GM12878 (cell line): Measurements from ENCODE around the gene MIS12. TPM values are rescaled to one million over a fixed set of nuclear protein-coding genes. Genes with fewer than 3 reads are reported as not detected.
A peak's percentile ranks its signal among the peaks of the same experiment; 100 is the strongest.

Source experiments
- ATAC-seq: fragments of 200-7000 bp; cut with Tn5 transposase; 3 replicates; pipeline ENCODE4 v1.9.1; 2020; ENCODE audit warnings: mild to moderate bottlenecking, moderate library complexity
- Bru-seq: library from RNA; stranded (reverse); fragments of 400-500 nt; gene quantifications from one replicate; lab custom pipeline; 2021; lab: Mats Ljungman, UMichigan
- BruChase-seq, 2 experiments: library from RNA; stranded (reverse); fragments of 400-500 nt; gene quantifications; one replicate each; lab custom pipeline; 2021; lab: Mats Ljungman, UMichigan
- BruUV-seq: library from RNA; stranded (reverse); fragments of 400-500 nt; replicated peaks from 2 replicates; lab custom pipeline; 2021; lab: Mats Ljungman, UMichigan
- CTCF ChIA-PET: fragments of 300-600 bp; sonication (Branson Sonifier 250); formaldehyde crosslinking; extraction: SDS; loops from one replicate; lab custom pipeline; 2021; ENCODE audit warnings: inconsistent platforms; lab: Yijun Ruan, JAX
- POLR2A ChIA-PET: fragments of 350-600 bp; formaldehyde crosslinking; extraction: SDS; loops from one replicate; lab custom pipeline; 2021; ENCODE audit warnings: inconsistent platforms; lab: Charles Lee
- RAD21 ChIA-PET: fragments of 300-600 bp; sonication (Branson Sonifier 250); formaldehyde crosslinking; loops from one replicate; lab custom pipeline; 2023; ENCODE audit warnings: antibody characterized with exemption; ENCODE audit not compliant: unreplicated experiment; lab: Charles Lee
- SMC1A ChIA-PET: fragments of 300-600 bp; sonication (Branson Sonifier 250); formaldehyde crosslinking; loops from one replicate; lab custom pipeline; 2023; ENCODE audit not compliant: unreplicated experiment, uncharacterized antibody; lab: Charles Lee
- DNase-seq: peaks from one replicate; pipeline ENCODE4 v3.0.0-alpha.2; 2011; ENCODE audit warnings: low read depth, low spot score
- FAIRE-seq: peaks from 3 replicates; lab custom pipeline; 2011; peaks lifted over from hg19 to GRCh38; lab: Jason Lieb, UNC
- H2AFZ ChIP-seq: 2 replicates; pipeline ENCODE4 v1.6.0; 2011; ENCODE audit warnings: low read depth, low read length, control low read depth; ENCODE audit not compliant: control insufficient read depth
- H3K27ac ChIP-seq: 2 replicates; pipeline ENCODE4 v1.5.1; 2011; ENCODE audit warnings: control low read depth; ENCODE audit not compliant: control insufficient read depth, insufficient read depth
- H3K27me3 ChIP-seq, 2 experiments: replicated peaks in 1 of 2; 2 replicates each; pipeline versions ENCODE4 v1.6.0 to v1.6.1; 2011; ENCODE audit warnings: low read length in 1 of 2; ENCODE audit not compliant: control insufficient read depth in 2 of 2, insufficient read depth in 2 of 2
- H3K36me3 ChIP-seq, 2 experiments: 2 replicates each; pipeline ENCODE4 v1.5.1; 2011; ENCODE audit warnings: low read length in 1 of 2; ENCODE audit not compliant: control insufficient read depth in 2 of 2, insufficient read depth in 2 of 2
- H3K4me1 ChIP-seq: 2 replicates; pipeline ENCODE4 v1.6.1; 2011; ENCODE audit warnings: mild to moderate bottlenecking, low read length, moderate library complexity, mixed read lengths; ENCODE audit not compliant: control insufficient read depth, insufficient read depth
- H3K4me2 ChIP-seq: 2 replicates; pipeline ENCODE4 v1.6.0; 2011; ENCODE audit warnings: control low read depth; ENCODE audit not compliant: control insufficient read depth, insufficient read depth
- H3K4me3 ChIP-seq: fragments of 200-600 bp; sonication (generic); 2 replicates; pipeline ENCODE4 v1.5.1; 2016
- H3K79me2 ChIP-seq: 2 replicates; pipeline ENCODE4 v1.6.0; 2011; ENCODE audit warnings: low read length; ENCODE audit not compliant: control insufficient read depth, insufficient read depth
- H3K9ac ChIP-seq: 2 replicates; pipeline ENCODE4 v1.8.0; 2011; ENCODE audit warnings: low read length, control low read depth, mixed read lengths; ENCODE audit not compliant: control insufficient read depth, insufficient read depth
- H3K9me3 ChIP-seq: replicated peaks from 3 replicates; pipeline ENCODE4 v1.5.1; 2011; ENCODE audit warnings: mild to moderate bottlenecking, low read length; ENCODE audit not compliant: control insufficient read depth, insufficient read depth
- H4K20me1 ChIP-seq: 2 replicates; pipeline ENCODE4 v1.6.0; 2011; ENCODE audit not compliant: control insufficient read depth, insufficient read depth
- E2F4 ChIP-seq: IDR thresholded peaks from 2 replicates; pipeline ENCODE4 v1.6.1; 2012; ENCODE audit warnings: low read depth, low read length, improper control_type of control experiment
- POLR2AphosphoS2 ChIP-seq: IDR thresholded peaks from 2 replicates; pipeline ENCODE4 v1.6.1; 2011; ENCODE audit warnings: low read depth, mild to moderate bottlenecking, low read length, improper control_type of control experiment, moderate library complexity
- SIX5 ChIP-seq: IDR thresholded peaks from 2 replicates; pipeline ENCODE4 v1.6.1; 2011; ENCODE audit warnings: mild to moderate bottlenecking, low read depth, low read length, moderate library complexity; ENCODE audit not compliant: severe bottlenecking
- USF2 ChIP-seq: IDR thresholded peaks from 2 replicates; pipeline ENCODE4 v1.6.1; 2011; ENCODE audit warnings: low read depth, low read length, improper control_type of control experiment, borderline replicate concordance
- WGBS: methylation state at CpG from one replicate; pipeline ENCODE4 v1.1.6; 2016; ENCODE audit warnings: low lambda C conversion rate; ENCODE audit not compliant: insufficient replicate concordance, insufficient coverage; ENCODE audit errors: missing lambda C conversion rate; 5-methylcytosine and 5-hydroxymethylcytosine counted together
- in situ Hi-C: fragments of 300-500 bp; cut with MboI; formaldehyde crosslinking; loops from 9 replicates; pipeline ENCODE4 v1.14.3; 2018; ENCODE audit warnings: mixed read lengths
- intact Hi-C: fragments of 100-400 bp; cut with micrococcal nuclease; formaldehyde crosslinking; loops from one replicate; pipeline ENCODE4 v1.14.2; 2022; ENCODE audit not compliant: unreplicated experiment
- long read RNA-seq, 2 experiments: library from polyadenylated mRNA; unstranded; transcript quantifications; one replicate each; pipeline ENCODE4 v2.0.0, GENCODE V29; 2019 to 2020
- polyA minus RNA-seq, 3 experiments: library from RNA; depleted of rRNA, polyadenylated mRNA; stranded (reverse); fragments of >200 nt; gene quantifications; 2 replicates each; pipeline ENCODE4 v1.2.3, GENCODE V29; 2011
- polyA plus RNA-seq, 11 experiments: library from polyadenylated mRNA; depleted of rRNA in 4 of 11; unstranded in 6 of 11; stranded (reverse) in 5 of 11; fragments of >200 nt; fragmentation: Nextera tagmentation in 4 of 11; fragmentation: Illumina TruSeq in 1 of 11; extraction: Ambion mirVana in 4 of 11; extraction: Trizol in 1 of 11; gene quantifications; 1 replicate in 1 of 11; 2 replicates in 10 of 11; pipeline versions ENCODE4 v1.2.1 to v1.2.3, GENCODE V29; 2011 to 2016; ENCODE audit warnings: inconsistent platforms in 2 of 11, missing spikeins in 2 of 11, low read depth in 1 of 11
- total RNA-seq, 4 experiments: library from RNA; depleted of rRNA in 3 of 4; stranded (reverse); fragments of >200 nt in 3 of 4; fragmentation: Illumina TruSeq in 1 of 4; extraction: Trizol in 1 of 4; gene quantifications; 2 replicates each; pipeline versions ENCODE4 v1.2.1 to v1.2.3, GENCODE V29; 2013 to 2021
- TF ChIP-seq, protein P1 (sequence below): fragments of 450-650 bp; IDR thresholded peaks from 2 replicates; pipeline ENCODE4 v1.6.1; 2017; ENCODE audit warnings: borderline replicate concordance
- TF ChIP-seq, protein P2 (sequence below), 3 experiments: IDR thresholded peaks in 2 of 3; conservative IDR thresholded peaks in 1 of 3; 2 replicates each; pipeline ENCODE4 v1.5.1; 2011; ENCODE audit warnings: low read depth in 3 of 3, low read length in 3 of 3, mild to moderate bottlenecking in 3 of 3, control low read depth in 2 of 3, moderate library complexity in 2 of 3, inconsistent platforms in 1 of 3, mixed read lengths in 1 of 3; ENCODE audit not compliant: control insufficient read depth in 2 of 3, insufficient read depth in 1 of 3; ENCODE audit errors: extremely low read depth in 1 of 3

Gene MIS12
- total RNA-seq (2013; cell fraction: nucleolus; rRNA removed) = 11.6 and 11.8 TPM in 2 replicates
- total RNA-seq (2014; rRNA removed) (24.0 and 28.7 TPM in 2 replicates), total RNA-seq (2014; rRNA removed; fragmentation: Illumina TruSeq; extraction: Trizol) (34.1 and 34.2 TPM in 2 replicates), total RNA-seq (2021) (19.8 and 20.6 TPM in 2 replicates), polyA plus RNA-seq (2011; rRNA removed) (25.9 and 40.7 TPM in 2 replicates), polyA plus RNA-seq (2014; fragmentation: Illumina TruSeq; extraction: Trizol) (33.4 and 35.5 TPM in 2 replicates), polyA plus RNA-seq (2014; fragmentation: Nextera tagmentation; extraction: Ambion mirVana) (10 to 100 TPM; 19.9 to 24.0 TPM), polyA plus RNA-seq (2014; rRNA removed) (18.7 and 20.4 TPM in 2 replicates), polyA plus RNA-seq (2016; fragmentation: Nextera tagmentation; extraction: Ambion mirVana) (10 to 100 TPM; 32.8 to 33.3 TPM), polyA minus RNA-seq (2011; rRNA and poly(A)+ RNA removed) (14.3 and 16.9 TPM in 2 replicates), Bru-seq, nascent RNA (percentile 90 among the genes with signal in this experiment), BruChase-seq, experiment 1, labeled RNA remaining after a 6-hour chase (percentile 85 among the genes with signal in this experiment), BruChase-seq, experiment 2, labeled RNA remaining after a 2-hour chase (percentile 94 among the genes with signal in this experiment)
- 9.1 TPM for polyA plus RNA-seq (2011; ENCODE audit: low read depth)
- 12.3 and 13.8 TPM in 2 replicates for polyA plus RNA-seq (2011; cell fraction: cytosol; rRNA removed)
- 12.5 and 14.8 TPM in 2 replicates for polyA plus RNA-seq (2011; cell fraction: nucleus; rRNA removed)
- 14.1 and 16.5 TPM in 2 replicates for polyA plus RNA-seq (2012)
- 4.7 and 12.2 TPM in 2 replicates for polyA minus RNA-seq (2011; cell fraction: cytosol; rRNA and poly(A)+ RNA removed)
- 3.6 and 5.0 TPM in 2 replicates for polyA minus RNA-seq (2011; cell fraction: nucleus; rRNA and poly(A)+ RNA removed)
- long read RNA-seq, experiment 1, transcript MIS12-202 (2 exons, 2,204 nt) = major isoform, 16 of 26 reads
- long read RNA-seq, experiment 1, transcript MIS12-206 (3 exons, 2,691 nt) = minor isoform, 5 of 26 reads
- long read RNA-seq, experiment 1, partial matches to known transcripts = 3 of 26 reads
- long read RNA-seq, experiment 1, other reads (novel, unspliced or antisense) = 1 of 26 reads
- long read RNA-seq, experiment 2, transcript MIS12-202 (2 exons, 2,204 nt) = major isoform, 129 of 193 reads
- long read RNA-seq, experiment 2, transcript MIS12-206 (3 exons, 2,691 nt) = minor isoform, 36 of 193 reads
- long read RNA-seq, experiment 2, partial matches to known transcripts = 11 of 193 reads
- long read RNA-seq, experiment 2, other reads (novel, unspliced or antisense) = 14 of 193 reads

- peak within 1 kb of the TSS; percentile 99 for H3K27ac ChIP-seq
- H2AFZ ChIP-seq = peak within 1 kb of the TSS; percentile 93
- peak; percentile 97 for ATAC-seq
- H3K9ac ChIP-seq = peak within 1 kb of the TSS; percentile 99
- RAD21 ChIA-PET = interaction anchor here (1.3 kb wide), 1 partner anchor 47 kb away, joined by 6 read pairs; the partner anchor contains the start of gene C1QBP
- H3K4me1 ChIP-seq = peaks cover 12% of the 10 kb centered on the region; the same call in 1 of the 2 replicates
- H3K9me3 ChIP-seq = no peaks in the 10 kb centered on the region
- H3K4me3 ChIP-seq = peak within 1 kb of the TSS; percentile 97
- no peaks in the 10 kb centered on the region for H3K27me3 ChIP-seq
- peak; percentile 13 for FAIRE-seq
- SMC1A ChIA-PET = interaction anchor here (0.7 to 1.2 kb wide), 2 partner anchors 18 to 20 kb away, joined by 4 to 5 read pairs; partner anchors contain the start of gene DHX33
- DNase-seq = peak; percentile 94
- H3K36me3 ChIP-seq = peaks cover 0 to 23% of the 10 kb centered on the region in 2 experiments; a peak in 2 of 4 replicates
- H3K79me2 ChIP-seq = peaks cover 49% of the 10 kb centered on the region
- no peaks in the 10 kb centered on the region; the same call in 1 of the 2 replicates for H4K20me1 ChIP-seq
- peak within 1 kb of the TSS; percentile 90 for H3K4me2 ChIP-seq
- in situ Hi-C loops (no loop called here), intact Hi-C loops (loop anchor here (1.0 to 2.0 kb wide), 2 partner anchors 17 to 98 kb away; partner anchors contain the start of gene NLRP1)
- TSS peak; percentile 71 for BruUV-seq
- POLR2A ChIA-PET = interaction anchor here (0.6 to 2.2 kb wide), 9 partner anchors 15 to 965 kb away, joined by 3 to 7 read pairs (median 3); partner anchors contain the start of genes DHX33, KIF1C, NUP88 and RNF167
- 3% methylated on average over 59 of the region's 77 CpGs for WGBS
- CTCF ChIA-PET = interaction anchor here (2.4 to 3.8 kb wide), 2 partner anchors 16 to 47 kb away, joined by 9 to 19 read pairs; partner anchors contain the start of gene C1QBP
- TF ChIP-seq, protein P1, sequence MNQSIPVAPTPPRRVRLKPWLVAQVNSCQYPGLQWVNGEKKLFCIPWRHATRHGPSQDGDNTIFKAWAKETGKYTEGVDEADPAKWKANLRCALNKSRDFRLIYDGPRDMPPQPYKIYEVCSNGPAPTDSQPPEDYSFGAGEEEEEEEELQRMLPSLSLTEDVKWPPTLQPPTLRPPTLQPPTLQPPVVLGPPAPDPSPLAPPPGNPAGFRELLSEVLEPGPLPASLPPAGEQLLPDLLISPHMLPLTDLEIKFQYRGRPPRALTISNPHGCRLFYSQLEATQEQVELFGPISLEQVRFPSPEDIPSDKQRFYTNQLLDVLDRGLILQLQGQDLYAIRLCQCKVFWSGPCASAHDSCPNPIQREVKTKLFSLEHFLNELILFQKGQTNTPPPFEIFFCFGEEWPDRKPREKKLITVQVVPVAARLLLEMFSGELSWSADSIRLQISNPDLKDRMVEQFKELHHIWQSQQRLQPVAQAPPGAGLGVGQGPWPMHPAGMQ = no peak
- TF ChIP-seq, protein P2, sequence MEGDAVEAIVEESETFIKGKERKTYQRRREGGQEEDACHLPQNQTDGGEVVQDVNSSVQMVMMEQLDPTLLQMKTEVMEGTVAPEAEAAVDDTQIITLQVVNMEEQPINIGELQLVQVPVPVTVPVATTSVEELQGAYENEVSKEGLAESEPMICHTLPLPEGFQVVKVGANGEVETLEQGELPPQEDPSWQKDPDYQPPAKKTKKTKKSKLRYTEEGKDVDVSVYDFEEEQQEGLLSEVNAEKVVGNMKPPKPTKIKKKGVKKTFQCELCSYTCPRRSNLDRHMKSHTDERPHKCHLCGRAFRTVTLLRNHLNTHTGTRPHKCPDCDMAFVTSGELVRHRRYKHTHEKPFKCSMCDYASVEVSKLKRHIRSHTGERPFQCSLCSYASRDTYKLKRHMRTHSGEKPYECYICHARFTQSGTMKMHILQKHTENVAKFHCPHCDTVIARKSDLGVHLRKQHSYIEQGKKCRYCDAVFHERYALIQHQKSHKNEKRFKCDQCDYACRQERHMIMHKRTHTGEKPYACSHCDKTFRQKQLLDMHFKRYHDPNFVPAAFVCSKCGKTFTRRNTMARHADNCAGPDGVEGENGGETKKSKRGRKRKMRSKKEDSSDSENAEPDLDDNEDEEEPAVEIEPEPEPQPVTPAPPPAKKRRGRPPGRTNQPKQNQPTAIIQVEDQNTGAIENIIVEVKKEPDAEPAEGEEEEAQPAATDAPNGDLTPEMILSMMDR (IDR thresholded peaks at IDR 0.05 in 2 of 3, conservative IDR thresholded peaks at IDR 0.05 in 1 of 3; ENCODE audit: control insufficient read depth in 2 of 3, extremely low read depth in 1 of 3, insufficient read depth in 1 of 3, low read depth in 3 of 3, low read length in 3 of 3) = no peak
- TF ChIP-seq E2F4 = peak; percentile 89
- TF ChIP-seq USF2 = no peak
- TF ChIP-seq POLR2AphosphoS2 = peak; percentile 51; the same call in 1 of the 2 replicates
- TF ChIP-seq SIX5 = peak; percentile 45
Observed at GRCh38 chr17:5486206-5487124, at the start of gene MIS12. MIS12 (plus strand) TSS chr17:5486566; CDS start chr17:5488863, 2,297 bp downstream.
